NCI-H510A (cell line): ENCODE results near the gene BBS7.

Source experiments
- DNase-seq: peaks from one replicate; lab custom pipeline; 2025; lab: John Stamatoyannopoulos, UW

The BBS7 gene, protein sequence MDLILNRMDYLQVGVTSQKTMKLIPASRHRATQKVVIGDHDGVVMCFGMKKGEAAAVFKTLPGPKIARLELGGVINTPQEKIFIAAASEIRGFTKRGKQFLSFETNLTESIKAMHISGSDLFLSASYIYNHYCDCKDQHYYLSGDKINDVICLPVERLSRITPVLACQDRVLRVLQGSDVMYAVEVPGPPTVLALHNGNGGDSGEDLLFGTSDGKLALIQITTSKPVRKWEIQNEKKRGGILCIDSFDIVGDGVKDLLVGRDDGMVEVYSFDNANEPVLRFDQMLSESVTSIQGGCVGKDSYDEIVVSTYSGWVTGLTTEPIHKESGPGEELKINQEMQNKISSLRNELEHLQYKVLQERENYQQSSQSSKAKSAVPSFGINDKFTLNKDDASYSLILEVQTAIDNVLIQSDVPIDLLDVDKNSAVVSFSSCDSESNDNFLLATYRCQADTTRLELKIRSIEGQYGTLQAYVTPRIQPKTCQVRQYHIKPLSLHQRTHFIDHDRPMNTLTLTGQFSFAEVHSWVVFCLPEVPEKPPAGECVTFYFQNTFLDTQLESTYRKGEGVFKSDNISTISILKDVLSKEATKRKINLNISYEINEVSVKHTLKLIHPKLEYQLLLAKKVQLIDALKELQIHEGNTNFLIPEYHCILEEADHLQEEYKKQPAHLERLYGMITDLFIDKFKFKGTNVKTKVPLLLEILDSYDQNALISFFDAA

DNA sequence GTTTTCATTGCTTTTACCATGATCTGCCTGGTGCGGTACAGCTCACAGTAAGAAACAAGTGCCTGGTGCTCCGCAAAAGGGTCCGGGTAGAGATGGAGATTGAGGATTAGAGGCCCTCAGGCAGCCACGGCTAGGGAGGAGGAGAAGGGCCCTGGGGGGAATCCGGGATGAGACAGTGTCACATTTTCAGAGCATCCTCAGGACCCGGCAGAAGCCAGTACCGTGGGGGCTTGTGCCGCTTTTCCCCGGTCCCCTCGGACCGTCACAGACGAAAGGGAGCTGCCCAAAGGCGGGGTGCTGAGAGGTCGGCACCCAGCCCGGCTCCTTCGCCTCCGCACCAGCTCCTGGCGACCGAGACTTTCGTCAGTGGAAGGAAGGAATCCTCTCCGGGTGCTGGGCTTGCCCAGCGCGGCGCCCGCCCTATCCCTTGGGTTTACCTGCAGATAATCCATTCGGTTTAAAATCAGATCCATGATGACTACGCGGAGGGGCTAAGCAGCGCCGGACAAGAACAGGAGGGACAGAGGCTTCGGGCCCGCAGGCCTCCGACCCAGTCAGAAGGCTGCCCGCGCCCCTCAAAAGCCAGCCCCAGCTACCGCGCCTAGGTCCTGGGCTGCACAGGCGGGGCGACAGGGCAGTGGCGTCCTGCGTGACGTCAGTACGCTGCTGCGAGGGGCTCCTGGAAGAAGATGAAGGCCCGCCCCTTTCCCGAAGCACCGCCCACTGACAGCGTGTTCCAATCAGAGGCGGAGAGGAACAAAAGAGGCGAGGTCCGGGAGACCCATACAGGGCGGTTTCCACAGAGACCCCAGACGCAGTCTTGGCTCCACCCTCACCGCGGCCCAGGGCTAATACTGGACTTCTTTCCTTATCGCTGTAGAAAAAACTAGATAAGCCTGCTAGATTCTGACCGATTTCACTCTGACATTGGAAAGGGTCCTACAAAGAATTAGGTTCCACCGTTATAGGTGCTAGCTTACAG is at the start of gene BBS7:
TSS of gene BBS7 (minus strand) at position 634 of the 982 bp plus-strand sequence. CDS start at position 473, 161 bp downstream.
- peak; percentile 89 for DNase-seq

DNA sequence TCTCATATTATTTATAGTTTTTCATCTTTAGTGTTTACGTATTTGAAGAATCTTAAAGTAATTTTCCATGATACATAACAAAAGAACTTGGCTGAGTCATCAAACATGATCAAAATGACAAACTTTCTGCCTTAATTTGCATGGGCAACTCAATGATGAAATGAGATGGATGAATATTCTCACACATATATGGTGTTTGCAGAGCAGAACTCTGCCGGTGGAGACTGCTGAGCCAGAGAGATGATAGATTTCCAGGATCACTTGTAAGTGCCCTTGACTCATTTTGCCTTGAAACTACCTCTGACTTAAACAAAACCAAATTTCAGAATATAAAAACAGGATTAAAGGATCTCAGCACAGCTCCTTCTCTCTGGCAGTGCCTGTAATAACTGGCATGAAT is 43.4 kb upstream of the BBS7 start:
- DNase-seq: no peak

DNA sequence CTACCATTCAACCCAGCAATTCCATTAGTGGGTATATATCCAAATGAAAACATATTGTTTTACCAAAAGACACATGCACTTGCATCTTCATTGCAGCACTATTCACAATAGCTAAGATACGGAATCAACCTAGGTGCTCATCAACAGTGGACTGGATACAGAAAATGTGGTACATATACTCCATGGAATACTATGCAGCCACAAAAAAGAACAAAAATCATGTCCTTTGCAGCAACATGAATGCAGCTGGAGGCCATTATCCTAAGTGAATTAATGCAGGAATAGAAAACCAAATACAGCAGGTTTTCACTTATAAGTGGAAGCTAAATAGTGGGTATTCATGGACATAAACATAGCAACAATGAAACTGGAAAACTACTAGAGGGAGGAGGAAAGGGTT is 38.1 kb upstream of the BBS7 start:
- DNase-seq: no peak

DNA sequence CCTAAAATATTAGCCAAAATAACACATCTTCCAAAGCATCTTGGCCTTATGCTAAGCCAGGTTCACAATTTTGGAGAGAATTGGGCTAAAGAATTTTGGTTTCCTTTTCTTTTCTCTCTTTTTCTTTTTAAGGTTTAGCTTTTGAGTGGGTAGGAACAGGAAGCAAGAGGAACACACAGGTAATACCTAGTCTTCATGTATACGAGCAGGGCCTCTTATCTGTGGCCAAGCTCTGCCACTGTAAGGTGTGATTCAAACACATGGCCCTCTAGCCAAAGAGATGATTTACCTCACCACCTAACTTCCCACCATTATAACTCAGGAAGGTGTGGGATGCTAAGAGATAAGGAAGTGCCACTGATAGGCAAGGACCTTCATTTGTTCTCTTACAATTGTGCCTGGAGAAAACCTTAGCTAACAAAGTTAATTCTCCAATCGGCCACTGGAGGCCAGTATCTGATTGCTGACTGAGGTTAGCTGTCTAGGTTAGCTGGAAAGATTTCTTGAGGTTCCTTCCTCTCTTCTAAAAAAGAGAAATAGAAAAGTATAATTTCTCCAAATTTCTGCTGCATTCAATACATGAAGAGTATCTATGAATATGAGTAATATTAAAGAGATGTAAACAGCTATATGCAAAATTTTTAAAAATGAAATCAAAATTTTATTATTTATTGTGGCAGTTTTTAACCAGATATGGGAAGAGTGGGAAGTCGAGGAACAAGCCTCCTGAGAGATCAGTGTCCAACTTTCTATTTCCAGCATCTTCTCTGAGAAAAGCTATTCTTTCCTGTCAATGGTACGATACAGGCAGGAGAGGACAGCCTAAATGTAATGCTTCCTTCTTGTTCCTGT is 30.1 kb upstream of the BBS7 start:
- DNase-seq: peak; percentile 3

DNA sequence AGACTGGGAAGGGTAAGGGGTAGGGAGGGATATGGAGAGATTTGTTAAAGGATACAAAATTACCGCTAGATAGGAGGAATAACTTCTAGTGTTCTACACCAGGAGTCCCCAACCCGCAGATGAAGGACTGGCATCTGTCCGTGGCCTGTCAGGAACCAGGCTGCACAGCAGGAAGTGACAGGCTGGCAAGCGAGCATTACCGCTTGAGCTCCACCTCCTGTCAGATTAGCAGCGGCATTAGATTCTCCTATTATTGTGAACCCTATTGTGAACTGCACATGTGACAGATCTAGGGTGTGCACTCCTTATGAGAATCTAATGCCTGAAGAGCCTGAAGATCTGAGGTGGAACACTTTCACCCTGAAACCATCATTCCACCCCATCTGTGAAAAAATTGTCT is 27.9 kb upstream of the BBS7 start:
- DNase-seq: no peak

DNA sequence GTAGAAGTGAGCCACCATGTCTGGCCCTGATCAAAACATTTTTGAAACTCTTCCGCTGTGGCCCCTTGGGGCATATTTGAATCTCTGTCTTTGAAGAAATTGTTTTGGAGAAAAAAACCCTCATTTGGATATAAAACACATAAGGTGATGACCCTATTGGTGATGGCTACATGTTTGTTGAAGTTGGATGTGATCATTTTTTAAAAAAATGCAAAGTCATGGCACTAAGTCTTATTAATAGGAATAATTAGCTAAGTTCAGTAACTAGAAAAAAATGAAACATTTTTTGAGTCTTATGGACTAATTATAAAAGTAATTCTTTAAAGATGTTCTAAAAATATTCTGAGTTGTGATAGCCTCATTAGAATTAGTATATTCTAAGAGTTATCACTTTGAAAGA is 17.9 kb upstream of the BBS7 start:
- DNase-seq: no peak

DNA sequence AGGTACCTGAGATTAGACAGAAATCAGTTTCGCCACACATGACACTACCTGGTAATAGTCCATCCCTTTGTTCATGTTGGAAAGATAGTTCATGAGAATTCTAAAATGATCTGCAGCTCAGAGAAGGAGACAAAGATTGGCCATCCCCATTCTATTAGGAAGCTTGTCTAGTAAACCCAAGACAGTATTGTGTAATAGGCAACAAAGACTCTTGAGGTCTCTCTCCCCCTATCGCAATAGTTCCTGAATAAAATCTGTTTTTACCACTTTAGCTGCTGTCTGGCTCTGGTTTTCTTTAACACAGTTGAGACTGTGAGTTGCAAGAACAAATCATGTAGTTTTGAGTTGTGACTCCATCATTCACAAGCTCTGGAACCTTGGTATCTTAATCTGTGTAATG is 14.8 kb upstream of the BBS7 start:
- DNase-seq: no peak

DNA sequence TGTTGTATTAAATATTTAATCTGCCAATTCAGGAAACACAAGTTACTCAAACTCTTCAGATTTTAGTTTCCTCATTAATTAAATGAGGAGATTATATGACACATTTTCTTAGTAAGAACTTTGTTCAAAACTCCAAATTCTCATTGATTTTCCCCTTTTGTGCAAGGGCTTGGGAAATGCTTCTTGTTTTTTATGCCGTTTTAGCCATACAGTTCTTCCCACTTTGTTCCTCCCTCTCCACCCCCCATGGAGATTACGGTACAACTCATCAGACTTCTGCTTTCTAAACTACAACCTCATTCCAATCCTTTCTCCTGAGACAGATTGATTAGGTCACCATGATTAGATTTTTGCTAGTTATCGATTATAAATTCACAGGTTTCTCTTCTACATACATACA is 10.9 kb upstream of the BBS7 start:
- DNase-seq: no peak

DNA sequence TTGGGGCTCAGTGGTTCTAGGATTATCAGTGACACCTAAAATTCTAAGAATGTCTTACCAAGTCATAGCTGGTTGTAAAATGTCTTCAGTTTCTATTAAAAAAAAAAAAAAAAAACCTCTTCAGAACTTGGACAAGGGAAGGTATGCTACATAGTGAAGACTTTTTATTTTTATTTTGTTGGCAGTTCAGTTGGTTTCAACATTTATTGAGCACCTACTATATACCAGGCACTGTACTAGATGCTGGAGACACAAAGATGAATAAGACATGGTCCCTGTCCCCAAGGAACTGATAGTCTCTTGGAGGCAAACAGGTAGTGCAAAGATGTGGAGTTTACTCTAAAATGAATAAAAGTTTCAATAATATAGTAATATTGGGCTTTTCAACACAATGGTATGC is 8.9 kb upstream of the BBS7 start:
- no peak for DNase-seq

DNA sequence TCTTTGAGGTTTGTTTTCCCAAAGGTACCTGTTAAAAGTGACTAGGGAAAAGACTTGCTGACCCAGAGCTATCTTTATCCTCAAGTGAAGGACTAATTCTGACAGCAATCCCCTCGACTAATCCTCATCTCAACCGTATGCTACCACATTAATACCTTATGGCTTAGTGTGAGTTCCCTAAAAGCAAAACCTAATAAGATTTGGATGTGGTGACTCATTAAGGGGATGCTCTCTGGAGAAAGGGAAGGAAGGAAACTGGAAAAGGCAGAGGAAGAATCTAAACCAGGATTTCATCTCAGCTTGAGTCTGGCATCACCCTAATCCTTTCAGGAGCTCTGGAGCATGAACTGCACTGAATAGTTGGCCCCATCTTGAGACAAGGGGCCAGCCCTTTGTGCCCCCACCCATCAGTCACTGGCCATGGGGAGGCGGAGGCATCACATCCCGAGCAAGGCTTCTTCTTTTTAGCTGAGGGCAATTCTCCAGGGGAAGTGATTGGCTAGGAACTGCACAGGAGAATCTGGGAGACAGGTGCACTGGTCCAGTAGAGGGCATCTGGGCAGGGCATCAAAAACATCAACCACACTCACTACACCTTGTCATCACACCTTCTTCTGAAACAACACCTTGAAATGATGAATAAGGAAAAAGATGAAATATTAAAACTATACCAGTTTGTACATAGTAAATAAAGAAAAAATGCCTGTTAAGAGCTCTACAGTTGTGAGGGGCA is 6.9 kb upstream of the BBS7 start:
- DNase-seq: no peak

DNA sequence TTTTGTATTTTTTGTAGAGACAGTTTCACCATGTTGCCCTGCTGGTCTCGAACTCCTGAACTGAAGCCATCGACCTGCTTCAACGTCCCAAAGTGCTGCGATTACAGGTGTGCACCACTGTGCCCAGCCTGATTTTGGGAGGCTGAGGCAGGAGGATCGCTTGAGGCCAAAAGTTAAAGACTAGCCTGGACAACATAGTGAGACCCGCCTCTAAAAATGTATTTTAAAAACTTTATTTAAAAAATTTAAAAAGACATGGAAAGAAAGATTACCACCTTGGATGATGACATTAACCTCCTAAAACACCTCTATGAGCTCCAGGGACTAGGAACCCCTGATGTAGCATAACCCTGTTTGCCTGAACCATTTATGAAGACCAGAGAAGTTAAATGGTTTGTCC is 5.8 kb upstream of the BBS7 start:
- no peak for DNase-seq

DNA sequence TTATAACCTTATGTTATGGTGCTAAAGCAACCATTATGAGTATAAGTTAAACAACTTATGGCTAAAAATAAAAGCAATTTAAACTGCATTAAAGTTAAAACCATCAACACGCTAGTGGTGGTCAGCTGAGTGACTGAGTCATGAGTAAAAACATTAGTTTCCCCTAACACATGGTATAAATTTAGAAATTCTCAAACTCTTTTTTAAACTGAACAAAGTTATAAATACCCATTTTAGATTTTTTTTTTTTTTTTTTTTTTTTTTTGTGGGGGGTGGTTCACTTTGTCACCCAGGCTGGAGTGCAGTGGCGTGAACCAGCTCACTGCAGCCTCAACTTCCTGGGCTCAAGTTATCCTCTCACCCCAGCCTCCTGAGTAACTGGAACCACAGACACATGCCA is 5.4 kb upstream of the BBS7 start:
- DNase-seq: no peak

DNA sequence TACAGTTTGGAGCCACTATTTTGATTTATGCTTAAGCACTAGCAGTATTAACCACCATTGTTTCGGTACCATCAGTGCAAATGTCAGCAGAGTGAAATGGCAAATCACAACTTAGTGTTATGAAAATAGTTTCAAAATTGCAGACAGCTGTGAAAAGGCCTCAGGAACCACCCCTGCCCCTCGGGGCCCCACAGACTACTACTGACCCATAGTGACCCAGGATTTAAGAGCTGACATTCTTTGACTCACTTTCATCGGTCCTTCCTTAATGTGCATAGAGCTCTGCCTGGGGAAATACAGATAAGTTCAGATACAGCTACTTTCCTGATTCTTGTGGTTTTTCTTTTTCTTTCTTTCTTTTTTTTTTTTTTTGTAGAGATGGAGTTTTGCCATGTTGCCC is 3.3 kb upstream of the BBS7 start:
- no peak for DNase-seq

DNA sequence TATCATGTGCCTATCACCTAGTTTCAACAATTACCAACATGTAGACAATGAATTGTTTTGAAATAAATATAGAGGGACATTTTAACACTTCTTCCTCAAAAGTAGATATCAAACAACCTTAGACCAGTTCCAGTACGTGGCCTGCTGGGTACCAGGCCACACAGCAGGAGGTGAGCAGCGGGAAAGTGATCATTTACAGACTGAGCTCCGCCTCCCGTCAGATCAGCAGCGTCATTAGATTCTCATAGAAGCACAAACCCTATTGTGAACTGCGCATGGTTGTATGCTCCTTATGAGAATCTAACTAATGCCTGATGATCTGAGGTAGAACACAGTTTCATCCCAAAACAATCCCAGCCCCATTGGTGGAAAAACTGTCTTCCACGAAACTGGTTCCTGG is 6.5 kb downstream of the BBS7 start:
- DNase-seq: peak; percentile 1

DNA sequence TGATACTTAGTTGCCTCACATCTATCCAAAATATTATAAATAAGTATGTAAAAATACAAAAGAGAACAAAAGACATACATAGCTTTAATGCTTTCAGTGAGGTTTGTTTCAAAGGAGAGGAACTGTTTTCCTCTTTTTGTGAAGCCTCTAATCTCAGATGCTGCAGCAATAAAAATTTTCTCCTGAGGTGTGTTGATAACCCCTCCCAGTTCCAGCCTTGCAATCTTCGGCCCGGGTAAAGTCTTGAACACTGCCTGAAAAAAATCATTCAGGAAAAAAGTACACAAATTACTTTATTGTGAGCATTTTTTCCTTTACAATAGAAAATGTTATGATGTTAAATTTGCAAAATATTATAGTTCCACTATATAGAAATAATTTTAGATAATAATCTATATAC is 8.8 kb downstream of the BBS7 start:
- DNase-seq: no peak

DNA sequence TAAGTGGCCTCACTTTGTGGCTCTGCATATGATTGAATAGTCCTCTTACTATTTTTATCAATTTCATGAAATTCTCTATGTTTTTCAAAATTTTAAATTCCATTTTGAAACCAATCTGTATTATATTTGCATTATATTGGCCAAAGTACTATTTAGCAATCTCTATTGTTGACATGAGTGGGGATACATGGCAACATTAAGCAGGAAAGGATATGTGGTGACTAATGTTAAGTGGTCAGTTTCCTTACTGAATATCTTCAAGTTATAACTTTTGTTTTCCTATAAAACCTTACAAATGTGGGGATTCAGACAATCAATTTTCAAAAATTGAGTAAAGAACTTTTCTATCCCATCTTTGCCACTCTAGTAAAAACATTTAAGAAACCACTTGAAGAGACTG is 10.2 kb downstream of the BBS7 start:
- DNase-seq: no peak

DNA sequence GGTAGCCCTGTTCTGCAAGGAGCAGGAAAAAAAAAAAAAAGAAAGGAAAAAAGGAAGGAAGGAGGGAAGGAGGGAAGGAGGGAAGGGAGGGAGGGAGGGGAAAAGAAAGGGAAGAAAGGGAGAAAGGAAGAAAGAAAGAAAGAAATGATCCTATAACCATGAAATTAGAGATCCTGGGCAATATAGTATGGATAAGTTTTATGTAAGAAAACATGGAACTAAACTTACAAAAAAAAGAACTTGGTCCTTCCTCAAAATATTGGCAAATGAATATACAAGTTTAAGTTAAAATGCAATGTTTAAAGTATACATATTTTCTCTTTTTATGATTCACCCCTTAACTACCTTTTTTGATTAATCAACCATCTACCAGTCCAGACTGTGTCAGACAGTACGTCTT is 18.9 kb downstream of the BBS7 start:
- DNase-seq: no peak

DNA sequence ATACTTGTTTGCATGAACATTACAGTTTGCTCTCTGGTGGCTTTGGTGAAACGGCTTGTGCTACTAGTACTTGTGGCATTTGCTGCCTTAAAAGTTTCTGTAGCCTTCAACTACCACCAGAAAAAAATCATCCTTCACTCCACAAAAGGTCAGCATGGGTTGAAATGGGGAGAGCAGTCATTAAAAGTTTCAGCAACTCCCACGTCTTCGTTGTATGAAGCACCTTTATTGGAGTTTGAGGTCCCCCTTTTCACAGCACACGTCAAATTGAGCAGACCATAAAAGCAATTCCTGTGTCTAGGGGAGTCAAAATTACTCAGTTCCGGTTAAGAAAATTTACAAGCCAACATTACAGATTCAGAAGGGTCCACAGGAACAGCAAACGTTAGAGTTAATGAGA is 23.6 kb downstream of the BBS7 start:
- DNase-seq: no peak

DNA sequence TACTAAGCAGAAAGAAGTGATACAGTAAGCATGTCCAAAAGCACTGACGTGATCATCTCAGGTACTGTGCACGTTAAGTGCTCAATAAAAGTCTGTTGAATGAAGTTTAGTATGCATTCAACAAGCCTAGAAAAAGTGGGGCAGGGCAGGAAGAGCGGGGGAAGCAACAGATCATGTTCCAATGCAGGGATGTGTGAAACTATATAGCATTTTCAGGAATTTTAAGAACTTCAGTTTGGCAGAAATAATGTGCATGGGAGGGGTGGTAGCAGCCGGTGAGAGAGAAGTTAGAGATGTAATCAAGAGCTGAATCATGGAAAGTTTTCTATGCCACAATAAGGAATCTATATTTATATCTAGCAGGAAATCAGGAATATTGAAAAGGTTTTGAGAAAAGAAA is 27.4 kb downstream of the BBS7 start:
- no peak for DNase-seq

DNA sequence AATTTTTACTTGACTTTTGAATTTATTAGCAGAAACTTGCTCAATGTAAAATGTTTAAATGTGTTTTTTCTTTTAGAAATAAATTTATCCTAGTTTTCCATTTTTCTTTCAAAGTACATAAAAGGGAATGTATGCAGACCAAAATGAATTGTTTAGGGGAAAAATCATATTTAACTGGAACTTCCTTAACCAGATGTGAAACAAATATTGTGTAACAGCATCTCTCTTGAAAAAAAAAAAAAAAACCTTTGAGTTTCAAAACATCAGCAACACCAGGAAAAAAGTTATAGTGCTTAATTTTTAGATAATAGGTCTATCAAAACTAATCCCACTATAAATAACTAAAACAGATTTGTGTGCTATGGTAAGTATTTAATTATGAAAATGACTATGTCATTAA is 32.1 kb downstream of the BBS7 start:
- no peak for DNase-seq

DNA sequence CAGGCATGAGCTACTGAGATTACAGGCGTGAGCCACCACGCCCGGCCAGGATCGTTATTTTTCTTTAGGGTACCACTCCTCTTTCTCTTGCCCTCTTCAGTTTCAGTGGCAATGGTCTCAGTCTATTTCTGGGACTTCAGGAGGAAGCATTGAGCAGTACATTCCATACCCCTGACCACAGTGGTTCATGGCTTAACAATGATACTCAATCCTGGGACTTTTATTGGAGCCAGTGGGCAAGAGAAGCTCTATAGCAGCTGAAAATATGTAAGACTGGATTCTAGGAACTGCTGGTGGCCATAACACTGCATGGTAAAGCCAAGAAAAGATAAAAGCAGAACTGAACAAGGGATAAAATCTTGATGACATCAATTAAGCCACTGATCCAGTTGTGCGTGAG is 40.8 kb downstream of the BBS7 start:
- no peak for DNase-seq
